IPS DF 4.7 (cell line): ENCODE measurements around the gene FOXR1.

Source experiments
- DNase-seq: peaks from one replicate; pipeline ENCODE4 v3.0.0-alpha.2; 2013; ENCODE audit warnings: low spot score; ENCODE audit errors: extremely low read depth

Gene FOXR1

GRCh38 chr11:119025978-119026766, 54.6 kb downstream of the FOXR1 start:
- DNase-seq = no peak

- DNase-seq = no peak
These were observed 55.4 kb downstream of the FOXR1 start for GRCh38 chr11:119026970-119027369.

GRCh38 chr11:119027561-119028345, 56.2 kb downstream of the FOXR1 start:
- no peak for DNase-seq

GRCh38 chr11:119028346-119029068, 56.9 kb downstream of the FOXR1 start:
- DNase-seq = no peak

- no peak for DNase-seq
These were observed 57.4 kb downstream of the FOXR1 start for GRCh38 chr11:119029069-119029339.

- no peak for DNase-seq
These were observed 57.9 kb downstream of the FOXR1 start for GRCh38 chr11:119029340-119030028.

- DNase-seq = no peak
These were observed 58.4 kb downstream of the FOXR1 start for GRCh38 chr11:119030029-119030328.

- DNase-seq = peak; percentile 94
These were observed 58.9 kb downstream of the FOXR1 start, which contains the start of gene SLC37A4 for GRCh38 chr11:119030329-119031047. Gene SLC37A4, minus strand, starts transcription at chr11:119030877.
